RPMI7951 (cell line): ENCODE data around the gene SYPL1. TPM values are rescaled to one million over a fixed set of nuclear protein-coding genes. Genes with fewer than 3 reads are reported as not detected.
"Not testable (repeated sequence)": the region's sequence is repeated elsewhere in the genome, so short reads cannot be mapped to it uniquely, and the experiment has no call there.

Experiments used
- DNase-seq: peaks from one replicate; pipeline ENCODE4 v3.0.0-alpha.2; 2012; ENCODE audit warnings: low read depth
- total RNA-seq: library from RNA; depleted of rRNA; stranded (reverse); fragments of >200 nt; shearing (Covaris generic); gene quantifications from 2 replicates; pipeline ENCODE4 v1.2.3, GENCODE V29; 2014; rRNA removed

Gene SYPL1
- total RNA-seq, result 63.7 and 80.3 TPM in 2 replicates

- peak; percentile 93 for DNase-seq
These were observed at the start of gene SYPL1 for GRCh38 chr7:106112118-106112971. Gene SYPL1, minus strand, starts transcription at chr7:106112312. Its CDS starts 104 bp downstream, at chr7:106112208.

GRCh38 chr7:106155027-106155426, 42.9 kb upstream of the SYPL1 start:
- no peak for DNase-seq

GRCh38 chr7:106153891-106154449, 41.9 kb upstream of the SYPL1 start:
- DNase-seq, result peak; percentile 75

- no peak for DNase-seq
These were observed 40.2 kb upstream of the SYPL1 start for GRCh38 chr7:106152313-106152665.

- no peak for DNase-seq
These were observed 39.6 kb upstream of the SYPL1 start for GRCh38 chr7:106151459-106152312.

GRCh38 chr7:106143711-106144337, 31.7 kb upstream of the SYPL1 start:
- no peak for DNase-seq

GRCh38 chr7:106142136-106142535, 30.0 kb upstream of the SYPL1 start:
- no peak for DNase-seq

- DNase-seq, result no peak
These were observed 28.5 kb upstream of the SYPL1 start for GRCh38 chr7:106140406-106141173.

- DNase-seq, result no peak
These were observed 27.4 kb upstream of the SYPL1 start for GRCh38 chr7:106139265-106140251.

GRCh38 chr7:106138776-106139175, 26.7 kb upstream of the SYPL1 start:
- DNase-seq, result no peak

GRCh38 chr7:106138181-106138580, 26.1 kb upstream of the SYPL1 start:
- not testable (repeated sequence) for DNase-seq

GRCh38 chr7:106134241-106134640, 22.1 kb upstream of the SYPL1 start:
- no peak for DNase-seq

GRCh38 chr7:106129291-106129690, 17.2 kb upstream of the SYPL1 start:
- DNase-seq, result no peak

GRCh38 chr7:106128836-106129235, 16.7 kb upstream of the SYPL1 start:
- peak; percentile 14 for DNase-seq

GRCh38 chr7:106127984-106128780, 16.1 kb upstream of the SYPL1 start:
- DNase-seq, result peak; percentile 19

GRCh38 chr7:106126170-106126938, 14.2 kb upstream of the SYPL1 start:
- DNase-seq, result peak; percentile 72

- DNase-seq, result no peak
These were observed 13.3 kb upstream of the SYPL1 start for GRCh38 chr7:106125417-106125816.

GRCh38 chr7:106124186-106124585, 12.1 kb upstream of the SYPL1 start:
- no peak for DNase-seq
